Mesodermal cell (in vitro differentiated cells): ENCODE measurements around the gene ATG12.

Experiments used
- H3K27ac ChIP-seq: 2 replicates; pipeline ENCODE4 v1.7.0; 2013; ENCODE audit warnings: mild to moderate bottlenecking, low read depth, low read length, moderate library complexity; ENCODE audit not compliant: severe bottlenecking
- H3K36me3 ChIP-seq: 2 replicates; pipeline ENCODE4 v1.7.1; 2013; ENCODE audit warnings: mild to moderate bottlenecking, low read length, moderate library complexity; ENCODE audit not compliant: control insufficient read depth, insufficient read depth
- H3K4me1 ChIP-seq: one replicate; pipeline ENCODE4 v1.7.1; 2013; ENCODE audit warnings: mild to moderate bottlenecking, low read length; ENCODE audit not compliant: insufficient read depth, control insufficient read depth, poor library complexity, severe bottlenecking
- H3K4me3 ChIP-seq: 2 replicates; pipeline ENCODE4 v1.7.0; 2013; ENCODE audit warnings: low read length, control low read depth, mild to moderate bottlenecking; ENCODE audit not compliant: insufficient read depth, poor library complexity, severe bottlenecking; ENCODE audit errors: extremely low read depth
- H3K9me3 ChIP-seq: 2 replicates; pipeline ENCODE4 v1.7.1; 2013; ENCODE audit warnings: mild to moderate bottlenecking, low read length, moderate library complexity; ENCODE audit not compliant: control insufficient read depth
- WGBS, 2 experiments: methylation state at CpG; one replicate each; pipeline ENCODE4 v1.1.5; 2013; ENCODE audit warnings: missing lambda C conversion rate in 2 of 2; ENCODE audit not compliant: insufficient coverage in 2 of 2; 5-methylcytosine and 5-hydroxymethylcytosine counted together

ATG12 gene

DNA sequence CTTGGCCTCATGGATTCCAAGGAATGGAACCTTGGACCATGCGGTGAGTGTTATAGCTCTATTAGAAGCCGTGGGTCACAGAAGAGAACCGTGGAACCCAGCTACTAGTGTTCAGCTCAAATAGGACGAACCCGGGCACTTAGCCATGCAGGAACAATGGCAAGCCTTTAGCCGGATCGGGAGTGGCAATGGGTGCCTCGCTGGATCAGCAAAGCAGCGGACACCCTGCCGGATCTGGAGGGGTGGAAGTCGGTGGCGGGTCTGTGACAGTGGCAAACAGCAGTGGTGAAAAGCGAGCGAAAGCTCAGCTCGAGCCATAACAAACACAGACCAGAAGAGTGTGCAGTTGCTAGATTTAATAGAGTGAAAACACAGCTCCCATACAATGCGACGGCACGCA lies 22.5 kb downstream of the ATG12 start:
- H3K9me3 ChIP-seq: no peaks in the 10 kb centered on the region
- H3K4me3 ChIP-seq: no peak overlapping the region
- H3K36me3 ChIP-seq: no peaks in the 10 kb centered on the region
- no peak overlapping the region for H3K27ac ChIP-seq
- 95 to 98% methylated on average over 16 to 17 of the region's 18 CpGs for WGBS, 2 experiments
- no peaks in the 10 kb centered on the region for H3K4me1 ChIP-seq

DNA sequence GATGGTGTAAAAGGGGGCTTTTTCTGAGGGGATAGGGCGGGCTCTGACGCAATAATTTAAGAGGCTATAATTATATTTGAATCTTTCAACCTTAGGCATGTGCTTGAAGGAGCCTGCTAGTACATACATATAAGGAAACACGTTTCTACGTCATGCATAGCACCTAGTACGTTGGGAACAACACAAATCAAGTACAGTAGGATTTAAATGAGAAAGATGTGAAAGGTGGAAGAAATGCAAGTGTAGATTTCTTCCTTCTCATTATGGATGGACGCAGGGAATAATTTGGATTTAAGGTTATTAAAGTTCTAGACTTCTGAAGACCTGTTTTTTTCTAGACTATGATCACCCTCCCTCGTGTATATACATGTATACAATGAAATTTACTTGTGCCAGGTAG lies 24.0 kb downstream of the ATG12 start:
- 89% methylated on average over 4 of the region's 7 CpGs; no CpG with 5 or more reads in 1 of the 2 experiments for WGBS, 2 experiments
- Histone ChIP-seq H3K4me3 (no peak overlapping the region), H3K9me3 (no peaks in the 10 kb centered on the region), H3K4me1 (no peaks in the 10 kb centered on the region), H3K36me3 (no peaks in the 10 kb centered on the region), H3K27ac (no peak overlapping the region)

DNA sequence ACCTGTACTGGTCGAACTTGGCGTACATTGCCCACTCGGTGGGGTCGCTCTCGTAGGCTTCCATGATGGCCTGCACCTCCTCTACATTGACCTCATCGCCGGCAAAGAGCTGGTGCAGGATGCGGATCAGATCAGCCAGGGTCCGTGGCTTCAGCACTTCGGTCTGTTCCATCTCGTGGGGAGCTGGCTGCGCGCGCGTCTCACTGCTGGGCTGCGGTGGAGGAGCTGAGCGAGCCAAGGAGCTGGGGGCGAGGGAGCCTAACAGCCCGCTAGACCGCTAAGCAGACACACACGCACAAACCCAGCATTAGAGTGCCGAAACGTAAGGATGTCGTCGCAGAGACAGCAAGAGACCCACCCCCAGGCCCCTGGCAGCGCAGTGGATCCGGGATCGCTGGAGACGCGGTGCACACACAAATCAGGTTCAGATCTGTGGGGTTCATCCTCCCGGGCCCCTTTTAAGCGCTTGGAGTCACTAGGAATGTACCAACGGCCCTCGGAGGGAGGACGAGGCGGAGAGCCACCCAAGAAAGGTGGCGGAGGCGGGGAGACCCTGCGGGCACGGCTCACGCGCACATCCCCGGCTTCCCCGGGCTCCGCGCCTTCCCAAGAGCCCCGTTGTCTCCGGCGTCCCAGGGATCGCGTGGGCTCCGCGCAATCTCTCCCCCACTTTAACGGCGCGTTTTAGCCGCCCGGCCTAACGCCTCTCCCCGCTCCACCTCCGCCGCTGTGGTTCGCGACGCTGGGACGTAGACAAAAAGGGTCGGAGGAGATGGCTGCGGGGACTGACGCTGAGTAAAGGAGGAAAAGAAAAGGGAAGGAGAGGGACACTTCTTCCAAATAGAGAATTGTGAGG lies 24.9 kb downstream of the ATG12 start, which contains the start of gene CDO1:
Gene CDO1, minus strand, starts transcription at position 434 of the 856 bp plus-strand sequence. Its CDS starts 262 bp downstream, at position 172.
- peak within 1 kb of the TSS; percentile 62 for H3K4me3 ChIP-seq
- no peaks in the 10 kb centered on the region for H3K9me3 ChIP-seq
- 0 to 2% methylated on average over 38 to 48 of the region's 69 CpGs for WGBS, 2 experiments
- H3K27ac ChIP-seq: peak within 1 kb of the TSS; percentile 76
- no peaks in the 10 kb centered on the region for H3K4me1 ChIP-seq
- H3K36me3 ChIP-seq: no peaks in the 10 kb centered on the region

- Histone ChIP-seq H3K4me1 (no peaks in the 10 kb centered on the region), H3K27ac (no peak overlapping the region), H3K4me3 (peak overlapping the region; percentile 62), H3K9me3 (no peaks in the 10 kb centered on the region), H3K36me3 (no peaks in the 10 kb centered on the region)
- WGBS, 2 experiments: 2% methylated on average over 20 to 23 of the region's 48 CpGs
These were observed 25.6 kb downstream of the ATG12 start for GRCh38 chr5:115815693-115816225.

GRCh38 chr5:115815006-115815692 lies 26.2 kb downstream of the ATG12 start:
- no peaks in the 10 kb centered on the region for H3K36me3 ChIP-seq
- H3K4me3 ChIP-seq: peak overlapping the region; percentile 62
- no peaks in the 10 kb centered on the region for H3K9me3 ChIP-seq
- H3K27ac ChIP-seq: no peak overlapping the region
- H3K4me1 ChIP-seq: no peaks in the 10 kb centered on the region
- 23 to 31% methylated on average over 10 to 17 of the region's 21 CpGs for WGBS, 2 experiments

GRCh38 chr5:115813719-115814118 lies 27.6 kb downstream of the ATG12 start:
- H3K27ac ChIP-seq: no peak overlapping the region

GRCh38 chr5:115812372-115812771 lies 29.0 kb downstream of the ATG12 start:
- no peaks in the 10 kb centered on the region for H3K9me3 ChIP-seq
- WGBS, 2 experiments: 86% methylated on average over 1 of the region's 1 CpG; no CpG with 5 or more reads in 1 of the 2 experiments
- no peaks in the 10 kb centered on the region for H3K4me1 ChIP-seq
- H3K4me3 ChIP-seq: no peak overlapping the region
- no peaks in the 10 kb centered on the region for H3K36me3 ChIP-seq
- H3K27ac ChIP-seq: no peak overlapping the region

More at GRCh38 chr5:115813719-115814118, 27.6 kb downstream of the ATG12 start:
- H3K9me3 ChIP-seq: no peaks in the 10 kb centered on the region
- H3K4me3 ChIP-seq: no peak overlapping the region
- no peaks in the 10 kb centered on the region for H3K36me3 ChIP-seq
- H3K4me1 ChIP-seq: no peaks in the 10 kb centered on the region
- 81% methylated on average over 3 of the region's 5 CpGs; no CpG with 5 or more reads in 1 of the 2 experiments for WGBS, 2 experiments

GRCh38 chr5:115811406-115811805 lies 30.0 kb downstream of the ATG12 start:
- H3K27ac ChIP-seq: no peak overlapping the region
- H3K4me1 ChIP-seq: no peaks in the 10 kb centered on the region
- H3K9me3 ChIP-seq: no peaks in the 10 kb centered on the region
- H3K4me3 ChIP-seq: no peak overlapping the region
- no peaks in the 10 kb centered on the region for H3K36me3 ChIP-seq

DNA sequence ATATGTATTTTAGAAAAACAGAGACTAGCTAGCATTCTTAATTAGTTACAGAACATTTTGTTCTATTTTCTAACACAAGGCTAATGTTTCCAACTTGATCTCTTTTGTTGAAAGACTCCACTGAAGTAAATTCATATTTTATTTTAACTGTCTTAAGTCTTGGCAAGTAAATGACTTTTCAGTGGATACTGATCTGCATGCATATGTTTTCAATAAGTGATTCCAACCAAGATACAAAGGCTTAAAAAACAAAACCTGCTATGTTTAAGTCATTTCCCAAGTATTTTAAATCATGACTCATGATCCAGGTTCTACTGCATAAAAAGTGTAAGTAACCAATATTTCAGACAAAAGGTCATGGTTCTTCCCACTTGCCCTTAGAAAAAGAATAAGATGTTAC lies 30.6 kb downstream of the ATG12 start:
- Histone ChIP-seq H3K4me3 (no peak overlapping the region), H3K36me3 (no peaks in the 10 kb centered on the region), H3K27ac (no peak overlapping the region), H3K4me1 (no peaks in the 10 kb centered on the region), H3K9me3 (no peaks in the 10 kb centered on the region)

DNA sequence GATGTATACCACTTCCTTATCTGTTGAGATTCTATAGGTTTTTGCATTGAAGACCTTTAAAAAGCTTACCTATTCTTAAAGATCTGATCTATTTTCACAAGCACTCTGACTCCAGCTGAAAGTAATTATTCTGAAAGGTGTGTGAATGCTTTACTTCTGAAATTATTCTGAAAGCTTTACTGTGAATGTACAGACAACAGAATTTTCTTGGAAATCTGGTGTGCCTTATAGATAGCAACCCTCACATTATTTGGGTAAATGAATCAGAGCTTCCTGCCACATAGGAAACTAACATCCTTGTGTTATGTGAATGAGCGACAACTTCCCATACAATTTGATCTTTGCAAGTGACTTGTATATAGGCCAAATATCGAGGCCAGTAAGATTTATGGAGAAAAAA lies 31.4 kb downstream of the ATG12 start:
- H3K4me1 ChIP-seq: no peaks in the 10 kb centered on the region

More for the DNA sequence above, 31.4 kb downstream of the ATG12 start:
- H3K9me3 ChIP-seq: no peaks in the 10 kb centered on the region
- no peak overlapping the region for H3K27ac ChIP-seq
- WGBS, 2 experiments: no CpG with 5 or more reads among the region's 2 CpGs
- no peak overlapping the region for H3K4me3 ChIP-seq
- H3K36me3 ChIP-seq: no peaks in the 10 kb centered on the region
